Panc1 (cell line): ENCODE measurements around the gene PTPRO. TPM values are rescaled to one million over a fixed set of nuclear protein-coding genes. Genes with fewer than 3 reads are reported as not detected.

ENCODE experiments used
- ATAC-seq: fragments of 200-7000 bp; cut with Tn5 transposase; 2 replicates; pipeline ENCODE4 v1.9.1; 2020; ENCODE audit warnings: mild to moderate bottlenecking, moderate library complexity
- BruUV-seq: library from RNA; stranded (reverse); fragments of 400-500 nt; replicated peaks from 2 replicates; lab custom pipeline; 2021; lab: Mats Ljungman, UMichigan
- CTCF ChIA-PET: fragments of 300-600 bp; sonication (Branson Sonifier 250); formaldehyde crosslinking; loops from one replicate; lab custom pipeline; 2022; ENCODE audit warnings: antibody characterized with exemption; lab: Charles Lee
- POLR2A ChIA-PET: fragments of 300-600 bp; sonication (Branson Sonifier 250); formaldehyde crosslinking; loops from one replicate; lab custom pipeline; 2022; ENCODE audit warnings: antibody characterized with exemption; lab: Charles Lee
- DNase-seq: peaks from one replicate; pipeline ENCODE4 v3.0.0-alpha.2; 2010; ENCODE audit warnings: low read depth, low spot score
- H3K27ac ChIP-seq: 2 replicates; pipeline ENCODE4 v1.5.1; 2011; ENCODE audit warnings: mild to moderate bottlenecking, low read length, inconsistent platforms
- H3K27me3 ChIP-seq: fragments of 200-500 bp; sonication (Bioruptor generic); 2 replicates; pipeline ENCODE4 v1.6.0; 2014; ENCODE audit warnings: low read length, inconsistent platforms; ENCODE audit not compliant: control insufficient read depth, insufficient read depth
- H3K36me3 ChIP-seq: fragments of 200-500 bp; sonication (Bioruptor generic); 2 replicates; pipeline ENCODE4 v1.5.1; 2014; ENCODE audit warnings: inconsistent platforms, mild to moderate bottlenecking, low read length, moderate library complexity; ENCODE audit not compliant: control insufficient read depth, insufficient read depth
- H3K4me1 ChIP-seq: 2 replicates; pipeline ENCODE4 v1.5.1; 2011; ENCODE audit warnings: inconsistent platforms, mild to moderate bottlenecking, low read length, moderate library complexity; ENCODE audit not compliant: control insufficient read depth, insufficient read depth
- H3K4me3 ChIP-seq, 2 experiments: 2 replicates each; pipeline ENCODE4 v1.5.1; 2011 to 2012; ENCODE audit warnings: low read depth in 2 of 2, low read length in 2 of 2, mild to moderate bottlenecking in 2 of 2, inconsistent platforms in 1 of 2, moderate library complexity in 1 of 2
- H3K9me3 ChIP-seq: fragments of 200-500 bp; sonication (Bioruptor generic); 2 replicates; pipeline ENCODE4 v1.5.1; 2014; ENCODE audit warnings: low read depth, mild to moderate bottlenecking, inconsistent platforms, low read length, moderate library complexity; ENCODE audit not compliant: control insufficient read depth, insufficient read depth
- CTCF ChIP-seq: fragments of 450-650 bp; IDR thresholded peaks from 2 replicates; pipeline ENCODE4 v1.5.1; 2017; ENCODE audit warnings: mild to moderate bottlenecking
- POLR2AphosphoS5 ChIP-seq: IDR thresholded peaks from 2 replicates; pipeline ENCODE4 v1.6.1; 2012; ENCODE audit warnings: mild to moderate bottlenecking, low read depth, low read length, moderate library complexity
- REST ChIP-seq, 2 experiments: IDR thresholded peaks; 2 replicates each; pipeline ENCODE4 v1.6.1; 2011 to 2012; ENCODE audit warnings: low read depth in 2 of 2, control low read depth in 1 of 2, low read length in 1 of 2, mild to moderate bottlenecking in 1 of 2, moderate library complexity in 1 of 2; ENCODE audit not compliant: insufficient read depth in 1 of 2
- SIN3A ChIP-seq: IDR thresholded peaks from 2 replicates; pipeline ENCODE4 v1.6.1; 2012; ENCODE audit warnings: low read depth, mild to moderate bottlenecking, low read length, moderate library complexity, borderline replicate concordance; ENCODE audit not compliant: insufficient read depth
- TCF7L2 ChIP-seq: IDR thresholded peaks from 2 replicates; pipeline ENCODE4 v1.6.1; 2011; ENCODE audit warnings: mild to moderate bottlenecking, low read depth, low read length, inconsistent platforms
- in situ Hi-C: cut with HindIII; loops from 2 replicates; pipeline ENCODE4 v1.10.0; 2016; ENCODE audit warnings: low sequenced_read_pairs, low pct_unique_long_range_greater_than_20kb
- intact Hi-C: fragments of 100-400 bp; cut with micrococcal nuclease; formaldehyde crosslinking; loops from one replicate; pipeline ENCODE4 v1.10.0; 2022; ENCODE audit not compliant: unreplicated experiment
- total RNA-seq: library from RNA; stranded (reverse); gene quantifications from one replicate; pipeline ENCODE4 v1.2.1, GENCODE V29; 2021; ENCODE audit not compliant: unreplicated experiment

PTPRO gene
- total RNA-seq, 1 experiment from 2014 or later: not detected

GRCh38 chr12:15646581-15646980, 324.3 kb downstream of the PTPRO start:
- CTCF ChIA-PET: no interaction called here
- in situ Hi-C loops: no loop called here

More at GRCh38 chr12:15646581-15646980, 324.3 kb downstream of the PTPRO start:
- Histone ChIP-seq H3K4me3 (no peak overlapping the region), H3K9me3 (no peaks in the 10 kb centered on the region), H3K27me3 (no peaks in the 10 kb centered on the region), H3K27ac (no peak overlapping the region), H3K36me3 (peaks cover 2% of the 10 kb centered on the region; the same call in 1 of the 2 replicates), H3K4me1 (no peaks in the 10 kb centered on the region)
- ATAC-seq: no peak
- intact Hi-C loops: no loop called here
- no peak for DNase-seq
- no peak for TF ChIP-seq POLR2AphosphoS5
- no peak for TF ChIP-seq REST (IDR thresholded peaks at IDR 0.05; ENCODE audit: insufficient read depth in 1 of 2, low read depth in 2 of 2, low read length in 1 of 2)
- no peak for TF ChIP-seq SIN3A
- TF ChIP-seq TCF7L2: no peak
- no peak for TF ChIP-seq CTCF
- POLR2A ChIA-PET: interaction anchor here (0.6 kb wide), 1 partner anchor 31 kb away, joined by 8 read pairs; no protein-coding TSS in a partner anchor
- BruUV-seq: no TSS peak

Other genes with a start within 250 kb of the PTPRO start
- gene RERG, start 101.1 kb upstream of the PTPRO start, total RNA-seq: not detected